GM18499 (cell line): ENCODE data around the gene OR4X1.
"Not testable (repeated sequence)": the region's sequence is repeated elsewhere in the genome, so short reads cannot be mapped to it uniquely, and the experiment has no call there.

Experiments
- ATAC-seq: cut with Tn5 transposase; IDR thresholded peaks from one replicate; pipeline ENCODE4 v1.9.1; 2021; ENCODE audit warnings: moderate number of reproducible peaks; ENCODE audit not compliant: insufficient read depth, unreplicated experiment

Gene OR4X1

GRCh38 chr11:48263423-48263911 is at the start of gene OR4X1:
OR4X1 (plus strand) TSS chr11:48263861; CDS start chr11:48263861, 0 bp downstream.
- ATAC-seq, result no peak

GRCh38 chr11:48216510-48216909 is 47.2 kb upstream of the OR4X1 start, which contains the start of gene OR4B1:
OR4B1 (plus strand) TSS chr11:48216810; CDS start chr11:48216810, 0 bp downstream.
- ATAC-seq, result no peak

- no peak for ATAC-seq
Observed at GRCh38 chr11:48228761-48229160, 34.9 kb upstream of the OR4X1 start.

GRCh38 chr11:48230057-48230456 is 33.6 kb upstream of the OR4X1 start:
- not testable (repeated sequence) for ATAC-seq

- no peak for ATAC-seq
Observed at GRCh38 chr11:48237727-48238126, 25.9 kb upstream of the OR4X1 start.

GRCh38 chr11:48242501-48242900 is 21.2 kb upstream of the OR4X1 start:
- ATAC-seq, result no peak

- ATAC-seq, result no peak
Observed at GRCh38 chr11:48244804-48245203, 18.9 kb upstream of the OR4X1 start, which contains the start of gene OR4X2. OR4X2 (plus strand) TSS chr11:48245104; CDS start chr11:48245104, 0 bp downstream.

GRCh38 chr11:48248902-48249301 is 14.8 kb upstream of the OR4X1 start:
- ATAC-seq, result no peak

GRCh38 chr11:48261600-48261999 is 2.1 kb upstream of the OR4X1 start:
- ATAC-seq, result no peak

GRCh38 chr11:48270621-48271020 is 7.0 kb downstream of the OR4X1 start:
- ATAC-seq, result no peak

GRCh38 chr11:48272606-48273005 is 8.9 kb downstream of the OR4X1 start:
- ATAC-seq, result no peak

- ATAC-seq, result no peak
Observed at GRCh38 chr11:48305923-48306322, 42.3 kb downstream of the OR4X1 start, which contains the start of gene OR4S1. OR4S1 (plus strand) TSS chr11:48306223; CDS start chr11:48306223, 0 bp downstream.

- no peak for ATAC-seq
Observed at GRCh38 chr11:48307760-48308386, 44.2 kb downstream of the OR4X1 start.

GRCh38 chr11:48313590-48313989 is 49.9 kb downstream of the OR4X1 start:
- ATAC-seq, result not testable (repeated sequence)
